Ovary (tissue), 9 donors: ENCODE results near the gene GABRA4. TPM values are rescaled to one million over a fixed set of nuclear protein-coding genes. Genes with fewer than 3 reads are reported as not detected.

ENCODE experiments used
- DNase-seq, 5 donors: peaks; one replicate each; pipeline ENCODE4 v3.0.0-alpha.2; 2019 to 2020
- H3K27ac ChIP-seq, 2 donors: fragments of 200-600 bp; one replicate each; pipeline versions ENCODE4 v1.5.1 to v1.8.0; 2019 to 2022
- H3K27me3 ChIP-seq: fragments of 200-600 bp; one replicate; pipeline ENCODE4 v1.8.0; 2022
- H3K36me3 ChIP-seq: fragments of 200-600 bp; sonication (generic); one replicate; pipeline ENCODE4 v1.5.1; 2019
- H3K4me1 ChIP-seq: one replicate; pipeline ENCODE4 v1.8.1; 2013; ENCODE audit warnings: mild to moderate bottlenecking, moderate library complexity; ENCODE audit not compliant: insufficient read depth
- H3K4me3 ChIP-seq: fragments of 200-600 bp; sonication (generic); one replicate; pipeline ENCODE4 v1.5.1; 2017
- H3K9me3 ChIP-seq, 2 donors: fragments of 200-600 bp in 1 of 2; sonication (generic) in 1 of 2; one replicate each; pipeline versions ENCODE4 v1.5.1 to v1.8.1; 2013 to 2019; ENCODE audit warnings: mild to moderate bottlenecking in 1 of 2, moderate library complexity in 1 of 2
- EP300 ChIP-seq: sonication (generic); formaldehyde crosslinking; IDR thresholded peaks from one replicate; pipeline ENCODE4 v1.6.1; 2017; ENCODE audit warnings: antibody characterized with exemption
- POLR2A ChIP-seq: fragments of 450-650 bp; IDR thresholded peaks from one replicate; pipeline ENCODE4 v1.6.1; 2017; ENCODE audit warnings: antibody characterized with exemption, mild to moderate bottlenecking, moderate library complexity
- WGBS, 3 donors: extraction: QIAGEN DNeasy Blood & Tissue Kit in 1 of 3; methylation state at CpG; one replicate each; pipeline versions ENCODE4 v1.1.5 to v1.1.7; 2013 to 2017; 5-methylcytosine and 5-hydroxymethylcytosine counted together
- intact Hi-C, 4 donors: fragments of 100-400 bp; cut with DNase I; formaldehyde crosslinking; loops; one replicate each; pipeline versions ENCODE4 v1.11.0 to v1.15.1; 2022 to 2023
- polyA plus RNA-seq, 2 donors: library from polyadenylated mRNA; stranded (reverse); fragments of 200-250 nt in 1 of 2; fragments of 350-450 nt in 1 of 2; fragmentation: Illumina TruSeq in 1 of 2; extraction: RNeasy Lipid Tissue Mini Kit (QIAGEN cat#74804) in 1 of 2; gene quantifications; one replicate each; pipeline ENCODE4 v1.2.3, GENCODE V29; 2013 to 2014
- total RNA-seq, 7 donors: library from RNA; depleted of rRNA in 2 of 7; stranded (reverse); fragments of >200 nt in 2 of 7; fragmentation: NEBNext Ultra II Directional in 3 of 7; extraction: Animal tissue kit (Norgen Biotek cat#: 25700) in 3 of 7; gene quantifications; one replicate each; pipeline versions ENCODE4 v1.1.0 to v1.2.4, GENCODE V29; 2016 to 2023
- TF ChIP-seq, protein P1 (sequence below), 3 donors: fragments of 450-650 bp in 2 of 3; fragments of 200-600 bp in 1 of 3; IDR thresholded peaks; one replicate each; pipeline versions ENCODE4 v1.5.1 to v1.8.0; 2016 to 2022; ENCODE audit warnings: antibody characterized with exemption in 3 of 3, mild to moderate bottlenecking in 1 of 3
- donor health status: DM: no; HTN: no; CAD: no; lungs with moderate emphysema.
- donor health status: DM: no; HTN: no; CAD: no.
- donor health status: Bipolar disorder and iron deficiency.
- donor health status: DM: yes; HTN: yes; CAD: no.
- donor health status: DM: no; HTN: no; CAD: no.
- donor health status: DM: yes; HTN: yes; CAD: no.

GABRA4 gene
- total and polyA plus RNA-seq, 9 donors, result under 0.01 TPM; not detected in 8

DNA sequence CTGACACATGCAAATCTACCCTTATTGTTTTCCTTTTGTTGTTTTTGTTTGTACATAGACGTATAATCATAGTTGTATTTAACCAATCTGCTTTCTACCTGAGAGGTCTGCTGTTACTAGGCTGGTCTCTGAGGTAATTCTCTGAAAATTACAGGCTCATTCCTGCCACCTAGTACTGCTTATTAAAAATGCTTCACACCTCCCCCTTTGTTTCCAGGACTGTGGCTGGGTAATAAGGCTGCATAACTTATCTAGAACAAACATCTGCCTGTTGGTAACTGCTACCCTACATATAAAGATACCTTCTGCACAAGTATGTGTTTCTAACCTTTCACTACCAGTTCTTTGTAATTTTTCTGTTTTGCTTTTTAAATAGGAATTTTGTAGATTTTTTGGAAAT, 118.6 kb downstream of the GABRA4 start:
- Histone ChIP-seq H3K9me3 (no peaks in the 10 kb centered on the region), H3K4me3 (no peak overlapping the region), H3K27me3 (no peaks in the 10 kb centered on the region), H3K27ac (no peak overlapping the region), H3K36me3 (no peaks in the 10 kb centered on the region), H3K4me1 (no peaks in the 10 kb centered on the region)
- 30 to 61% (median 31%) methylated on average over 1 of the region's 1 CpG for WGBS, 3 donors
- no peak for TF ChIP-seq POLR2A
- no peak for TF ChIP-seq EP300
- TF ChIP-seq, protein P1, sequence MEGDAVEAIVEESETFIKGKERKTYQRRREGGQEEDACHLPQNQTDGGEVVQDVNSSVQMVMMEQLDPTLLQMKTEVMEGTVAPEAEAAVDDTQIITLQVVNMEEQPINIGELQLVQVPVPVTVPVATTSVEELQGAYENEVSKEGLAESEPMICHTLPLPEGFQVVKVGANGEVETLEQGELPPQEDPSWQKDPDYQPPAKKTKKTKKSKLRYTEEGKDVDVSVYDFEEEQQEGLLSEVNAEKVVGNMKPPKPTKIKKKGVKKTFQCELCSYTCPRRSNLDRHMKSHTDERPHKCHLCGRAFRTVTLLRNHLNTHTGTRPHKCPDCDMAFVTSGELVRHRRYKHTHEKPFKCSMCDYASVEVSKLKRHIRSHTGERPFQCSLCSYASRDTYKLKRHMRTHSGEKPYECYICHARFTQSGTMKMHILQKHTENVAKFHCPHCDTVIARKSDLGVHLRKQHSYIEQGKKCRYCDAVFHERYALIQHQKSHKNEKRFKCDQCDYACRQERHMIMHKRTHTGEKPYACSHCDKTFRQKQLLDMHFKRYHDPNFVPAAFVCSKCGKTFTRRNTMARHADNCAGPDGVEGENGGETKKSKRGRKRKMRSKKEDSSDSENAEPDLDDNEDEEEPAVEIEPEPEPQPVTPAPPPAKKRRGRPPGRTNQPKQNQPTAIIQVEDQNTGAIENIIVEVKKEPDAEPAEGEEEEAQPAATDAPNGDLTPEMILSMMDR (IDR thresholded peaks at IDR 0.05), result no peak
- no peak for DNase-seq
- intact Hi-C loops, result no loop called here

DNA sequence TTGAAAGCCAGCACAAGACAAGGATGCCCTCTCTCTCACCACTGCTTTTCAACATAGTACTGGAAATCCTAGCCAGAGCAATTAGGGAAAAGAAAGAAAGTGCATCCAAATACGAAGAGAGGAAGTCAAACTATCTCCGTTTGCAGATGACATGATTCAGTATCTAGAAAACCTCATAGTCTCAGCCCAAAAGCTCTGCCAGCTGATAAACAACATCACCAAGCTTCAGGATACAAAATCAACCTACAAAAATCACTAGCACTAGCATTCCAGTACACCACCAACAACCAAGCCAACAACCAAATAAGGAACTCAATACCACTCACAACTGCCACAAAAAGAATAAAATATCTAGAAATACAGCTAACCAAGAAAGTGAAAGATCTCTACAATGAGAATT, 123.0 kb downstream of the GABRA4 start:
- intact Hi-C loops, result no loop called here
- no peaks in the 10 kb centered on the region for H3K9me3 ChIP-seq
- H3K4me3 ChIP-seq, result no peak overlapping the region
- 56 to 73% (median 67%) methylated on average over 2 of the region's 2 CpGs for WGBS, 3 donors
- no peaks in the 10 kb centered on the region for H3K4me1 ChIP-seq
- no peaks in the 10 kb centered on the region for H3K27me3 ChIP-seq
- DNase-seq, result no peak
- H3K27ac ChIP-seq, result no peak overlapping the region
- no peaks in the 10 kb centered on the region for H3K36me3 ChIP-seq
- TF ChIP-seq POLR2A, result no peak
- no peak for TF ChIP-seq EP300
- TF ChIP-seq, protein P1 (IDR thresholded peaks at IDR 0.05), result no peak

Other genes with a start within 250 kb of the GABRA4 start
- not detected for gene COX7B2, start 84.3 kb downstream of the GABRA4 start, total RNA-seq
- not detected for gene COX7B2, start 84.3 kb downstream of the GABRA4 start, polyA plus RNA-seq
- gene GABRB1, start 38.0 kb upstream of the GABRA4 start, total RNA-seq, result under 1 TPM in 2 of 7 donors, not detected in 5; 0.23 to 0.43 TPM
- not detected for gene GABRB1, start 38.0 kb upstream of the GABRA4 start, polyA plus RNA-seq